Inferior parietal cortex (tissue), 1 donor: ENCODE data around the gene TJP2.
"Not testable (repeated sequence)": the region's sequence is repeated elsewhere in the genome, so short reads cannot be mapped to it uniquely, and the experiment has no call there.

Experiments
- DNase-seq: peaks from one replicate; pipeline ENCODE4 v3.0.0-alpha.2; 2016; ENCODE audit errors: extremely low spot score

The TJP2 gene

DNA sequence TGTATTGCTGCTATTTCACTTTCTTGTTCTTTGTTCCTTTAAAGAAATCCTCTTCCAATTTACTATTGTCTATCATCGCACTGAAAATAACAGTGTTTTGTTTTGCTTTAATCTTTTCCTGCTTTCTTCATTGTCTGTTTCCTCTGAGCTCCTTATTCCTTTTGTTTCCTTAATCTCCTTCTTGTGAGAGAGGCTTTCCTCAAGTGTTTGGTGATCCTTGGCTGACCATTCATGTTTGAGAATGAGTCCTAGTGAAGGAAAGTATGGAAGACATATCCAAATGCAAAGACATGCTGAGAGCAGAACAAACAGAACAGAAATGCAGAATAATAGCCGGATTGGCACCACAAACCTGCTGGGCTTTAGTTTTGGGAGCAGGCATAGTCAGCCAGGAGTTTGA, 108.9 kb downstream of the TJP2 start:
- no peak for DNase-seq

DNA sequence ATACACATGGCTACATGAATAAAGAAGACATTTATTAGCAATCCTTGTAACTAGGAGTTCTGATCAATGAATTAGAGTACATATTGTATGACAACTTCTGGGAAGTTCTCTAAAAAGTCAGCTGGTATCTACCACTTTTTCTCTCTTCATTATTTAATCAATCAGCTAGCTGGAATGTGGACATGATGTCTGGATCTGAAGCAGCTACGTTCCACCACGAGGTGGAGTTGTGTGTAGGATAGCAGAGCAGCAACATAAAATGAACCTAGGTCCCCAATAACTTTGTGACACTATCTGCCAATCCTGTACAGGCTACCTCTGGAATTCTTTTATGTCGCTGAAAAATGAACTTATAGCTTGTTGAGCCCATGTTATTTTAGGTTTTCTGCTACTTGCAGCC, 118.0 kb downstream of the TJP2 start:
- no peak for DNase-seq

DNA sequence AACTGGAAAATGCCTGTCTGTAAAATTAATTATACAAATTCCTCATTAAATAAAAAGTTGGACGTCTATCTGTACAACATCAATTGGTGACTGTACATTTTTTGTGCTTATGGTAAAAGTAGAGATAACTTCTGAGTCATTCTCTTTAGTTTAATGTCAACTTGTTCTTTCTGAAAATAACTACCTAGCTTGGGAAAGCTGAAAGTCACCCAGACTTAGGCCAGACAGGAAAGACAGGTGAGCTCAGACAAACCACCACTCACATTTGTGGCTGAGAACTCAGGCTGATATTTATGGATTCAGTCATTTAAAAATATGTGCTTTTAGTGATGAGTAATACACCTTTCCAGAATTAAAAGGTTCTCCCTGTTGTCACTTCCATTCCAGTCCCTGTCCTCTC, 119.1 kb downstream of the TJP2 start:
- no peak for DNase-seq

DNA sequence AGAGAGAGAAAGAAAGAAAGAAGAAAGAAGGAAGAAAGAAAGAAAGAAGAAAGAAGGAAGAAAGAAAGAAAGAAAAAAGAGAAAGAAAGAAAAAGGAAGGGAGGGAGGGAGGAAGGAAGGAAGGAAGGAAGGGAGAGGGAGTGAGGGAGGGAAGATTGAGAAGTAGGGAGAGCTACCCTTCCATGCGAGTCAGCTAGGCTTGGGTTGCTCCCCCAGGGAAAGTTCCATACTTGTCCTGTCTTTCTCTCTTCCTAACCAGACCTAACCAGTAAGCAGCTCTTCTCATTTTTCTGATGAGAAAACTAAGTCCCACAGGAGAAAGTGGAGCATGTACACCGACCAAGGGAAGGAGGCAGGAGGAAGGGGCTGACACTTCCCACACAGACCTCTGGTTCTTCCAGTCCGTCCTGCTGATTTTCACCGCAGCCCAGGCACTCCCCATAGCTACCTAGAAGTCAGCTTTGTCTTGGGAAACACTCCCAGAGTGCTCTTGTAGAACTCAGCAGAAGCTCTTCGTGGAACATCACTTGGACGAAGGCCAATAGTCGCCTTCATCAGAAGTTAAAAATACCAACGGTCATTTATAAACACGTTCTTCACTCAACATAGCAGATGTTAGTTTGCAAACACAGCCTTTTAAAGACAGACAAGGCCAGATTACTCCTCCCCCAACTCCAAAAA, 121.9 kb downstream of the TJP2 start:
- DNase-seq: no peak

DNA sequence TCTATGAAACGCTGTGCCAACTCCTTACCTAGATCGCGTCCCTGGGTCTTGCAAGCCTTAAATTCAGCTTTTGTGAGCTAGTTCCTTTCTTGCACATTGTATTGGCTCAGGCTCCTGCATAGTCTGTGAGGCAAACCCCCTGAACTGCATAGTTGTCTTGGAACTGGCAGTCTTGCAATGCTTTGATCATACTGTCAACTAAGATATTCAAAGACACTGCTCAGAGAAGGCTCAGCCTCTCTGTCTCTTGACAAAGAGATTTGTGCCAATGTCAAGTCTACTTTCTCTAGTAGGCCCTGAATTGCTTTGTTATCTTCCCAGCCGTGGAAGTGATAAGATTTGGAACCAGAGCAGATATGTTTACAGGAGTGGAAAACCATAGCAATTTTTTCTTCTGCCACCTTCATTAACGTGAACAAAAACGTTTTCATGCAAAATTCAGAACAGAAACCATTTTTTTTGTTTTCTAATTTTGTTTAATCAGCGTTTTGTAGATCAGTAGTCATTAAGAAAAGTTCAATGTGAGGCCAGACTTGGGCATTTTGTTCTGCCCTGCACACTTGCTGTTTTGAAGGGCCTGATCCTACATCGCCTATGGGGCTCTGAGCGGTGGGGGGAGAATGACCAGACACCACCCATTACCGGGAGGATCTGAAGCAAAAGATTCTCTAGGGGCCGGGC, 123.4 kb downstream of the TJP2 start:
- DNase-seq: no peak

DNA sequence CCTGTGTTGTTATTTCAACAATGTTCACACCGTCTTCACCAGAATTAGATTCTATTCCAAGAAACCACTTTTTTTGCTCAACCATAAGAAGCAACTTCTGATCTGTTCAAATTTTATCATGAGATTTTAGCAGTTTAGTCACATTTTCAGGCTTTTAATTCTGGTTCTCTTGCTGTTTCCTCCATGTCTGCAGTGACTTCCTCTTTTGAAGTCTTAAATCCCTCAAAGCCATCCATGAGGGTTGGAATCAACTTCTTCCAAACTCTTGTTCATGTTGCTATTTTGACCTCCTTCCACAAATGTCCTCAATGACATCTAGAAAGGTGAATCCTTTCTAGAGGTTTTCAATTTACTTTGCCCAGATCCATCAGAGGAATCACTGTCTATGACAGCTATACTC, 125.2 kb downstream of the TJP2 start:
- no peak for DNase-seq

DNA sequence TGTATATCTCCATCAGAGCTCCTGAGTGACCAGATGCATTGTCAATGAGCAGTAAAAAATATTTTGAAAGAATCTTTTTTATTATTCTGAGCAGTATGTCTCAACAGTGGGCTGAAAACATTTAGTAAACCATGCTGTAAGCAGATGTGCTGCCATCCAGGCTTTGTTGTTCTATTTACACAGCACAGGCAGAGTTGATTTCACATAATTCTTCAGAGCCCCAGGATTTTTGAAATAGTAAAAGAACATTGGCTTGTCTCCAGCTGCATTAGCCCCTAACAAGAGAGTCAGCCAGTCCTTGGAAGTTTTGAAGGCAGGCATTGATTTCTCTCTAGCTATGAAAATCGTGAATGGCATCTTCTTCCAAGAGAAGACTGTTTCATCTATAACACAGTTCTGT, 125.7 kb downstream of the TJP2 start:
- DNase-seq: no peak

DNA sequence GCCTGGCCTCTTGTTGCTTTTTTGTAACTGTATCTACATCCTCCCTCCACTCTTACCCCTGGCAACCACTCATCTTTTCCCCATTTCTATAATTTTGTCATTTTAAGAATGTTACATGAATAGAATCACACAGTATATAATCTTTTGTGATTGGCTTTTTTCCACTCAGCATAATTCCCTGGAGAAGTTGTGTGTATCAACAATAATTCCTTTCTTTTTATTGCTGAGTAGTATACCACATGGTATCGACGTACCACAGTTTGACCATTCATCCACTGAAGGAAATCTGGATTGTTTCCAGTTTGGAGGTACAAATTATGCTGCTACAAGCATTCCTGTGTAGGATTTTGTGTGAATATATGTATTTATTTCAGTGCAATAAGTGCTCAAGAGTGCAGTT, 129.3 kb downstream of the TJP2 start:
- no peak for DNase-seq

DNA sequence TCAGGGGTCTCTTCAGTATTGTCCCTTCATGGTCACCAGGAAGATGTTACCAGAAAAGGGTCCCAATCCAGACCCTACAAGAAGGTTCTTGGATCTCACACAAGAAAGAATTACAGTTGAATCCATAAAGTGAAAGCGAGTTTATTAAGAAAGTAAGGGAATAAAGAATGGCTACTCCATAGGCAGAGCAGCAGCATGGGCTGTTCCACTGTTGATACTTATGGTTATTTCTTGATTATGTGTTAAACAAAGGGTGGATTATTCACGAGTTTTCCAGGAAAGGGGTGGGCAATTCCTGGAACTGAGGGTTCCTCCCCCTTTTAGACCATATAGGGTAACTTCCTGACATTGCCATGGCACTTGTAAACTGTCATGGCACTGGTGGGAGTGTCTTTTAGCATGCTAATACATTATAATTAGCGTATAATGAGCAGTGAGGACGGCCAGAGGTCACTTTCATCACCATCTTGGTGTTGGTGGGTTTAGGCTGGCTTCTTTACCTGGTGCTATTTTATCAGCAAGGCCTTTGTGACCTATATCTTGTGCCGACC, 132.9 kb downstream of the TJP2 start:
- not testable (repeated sequence) for DNase-seq

DNA sequence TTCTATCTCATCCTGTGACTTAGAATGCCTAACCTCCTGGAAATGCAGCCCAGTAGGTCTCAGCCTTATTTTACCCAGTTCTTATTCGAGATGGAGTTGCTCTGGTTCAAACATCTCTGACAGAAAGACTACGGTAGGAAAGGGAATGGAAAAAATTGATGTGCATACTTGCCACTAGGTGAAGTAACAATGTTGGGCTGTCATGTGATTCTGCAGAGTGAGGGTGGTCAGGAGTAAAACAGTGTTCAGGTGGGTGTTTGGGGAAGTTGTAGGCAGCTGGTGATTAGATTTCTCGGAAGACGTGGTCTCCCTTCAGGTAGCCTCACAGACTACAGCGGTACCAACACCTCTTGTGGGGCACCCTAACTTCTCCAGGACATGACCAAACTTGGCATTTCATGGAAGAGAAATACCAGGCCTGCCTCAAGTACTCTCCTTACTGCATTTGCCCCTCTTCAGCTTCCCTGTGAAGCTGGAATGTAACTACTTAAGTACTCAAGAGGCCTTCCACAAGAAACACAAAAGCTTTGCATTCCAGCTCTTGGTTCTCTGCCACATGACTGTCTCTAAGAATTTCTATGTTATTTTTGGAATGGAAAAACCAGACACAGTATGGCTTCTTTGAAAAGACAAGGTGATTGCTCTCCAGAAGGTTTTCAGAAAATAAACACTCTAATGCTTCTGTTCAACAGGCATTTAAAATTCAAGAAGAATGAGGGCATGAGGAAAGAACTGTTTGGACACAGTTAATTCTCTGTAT, 133.5 kb downstream of the TJP2 start:
- no peak for DNase-seq

DNA sequence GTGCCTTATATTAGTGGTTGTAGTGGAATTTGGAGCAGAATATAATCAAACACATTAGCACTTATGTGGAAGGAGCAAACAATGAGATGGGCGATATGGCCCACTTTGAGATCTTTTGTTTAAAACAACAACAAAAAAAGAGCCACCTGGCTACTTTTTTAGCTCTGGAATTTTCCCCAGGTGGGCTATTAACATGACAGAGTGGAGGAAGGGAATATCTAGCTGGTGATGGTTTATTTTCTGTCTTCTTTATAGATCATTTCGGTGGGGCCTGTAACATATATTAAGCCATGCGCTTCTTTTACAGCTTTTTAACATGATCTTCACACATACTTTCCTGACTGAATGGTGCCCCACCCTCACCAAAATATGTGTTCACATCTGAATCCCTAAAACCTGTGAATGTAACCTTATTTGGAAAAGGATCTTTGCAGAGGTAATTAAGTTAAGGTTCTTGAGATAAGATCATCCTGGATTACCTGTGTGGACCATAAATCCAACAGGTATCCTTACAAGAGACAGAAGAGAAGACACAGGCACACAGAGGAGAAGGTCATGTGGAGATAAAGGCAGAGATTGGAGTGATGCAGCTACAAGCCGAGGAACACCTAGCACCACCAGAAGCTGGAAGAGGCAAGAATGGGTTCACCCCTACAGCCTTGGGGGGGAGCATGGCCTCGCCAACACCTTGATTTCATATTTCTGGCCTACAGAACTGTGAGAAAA, 134.3 kb downstream of the TJP2 start:
- DNase-seq: no peak

DNA sequence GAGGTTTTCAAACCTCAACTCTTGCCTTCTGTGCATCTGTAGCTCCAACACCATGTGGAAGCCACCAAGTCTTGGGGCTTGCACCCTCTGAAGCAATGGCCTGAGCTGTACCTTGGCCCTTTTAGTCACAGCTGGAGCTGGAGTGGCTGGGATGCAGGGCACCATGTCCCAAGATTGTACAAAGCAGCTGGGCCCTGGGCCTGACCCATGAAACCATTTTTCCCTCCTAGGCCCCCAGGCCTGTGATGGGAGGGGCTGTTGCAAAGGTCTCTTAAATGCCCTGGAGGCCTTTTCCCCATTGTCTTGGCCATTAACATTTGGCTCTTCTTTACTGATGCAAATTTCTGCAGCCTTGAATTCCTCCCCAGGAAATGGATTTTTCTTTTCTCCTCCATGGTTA, 139.1 kb downstream of the TJP2 start:
- DNase-seq: no peak

DNA sequence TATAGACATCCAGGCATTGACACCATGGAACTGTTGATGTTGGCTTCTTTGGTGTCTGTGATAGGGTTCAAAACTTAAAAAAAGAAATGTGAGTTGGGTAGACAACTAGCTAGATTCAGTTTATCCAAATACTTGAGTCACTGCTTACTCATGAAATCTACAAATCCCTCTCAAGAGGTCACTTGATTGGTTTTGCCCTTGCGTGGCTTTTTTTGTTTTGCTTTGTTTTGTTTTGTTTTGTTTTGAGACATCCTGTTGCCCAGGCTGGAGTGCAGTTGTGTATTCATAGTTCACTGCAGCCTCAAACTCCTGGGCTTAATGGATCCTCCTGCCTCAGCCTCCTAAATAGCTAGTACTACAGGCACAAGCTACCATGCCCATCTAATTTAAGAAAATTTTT, 140.5 kb downstream of the TJP2 start:
- DNase-seq: no peak

DNA sequence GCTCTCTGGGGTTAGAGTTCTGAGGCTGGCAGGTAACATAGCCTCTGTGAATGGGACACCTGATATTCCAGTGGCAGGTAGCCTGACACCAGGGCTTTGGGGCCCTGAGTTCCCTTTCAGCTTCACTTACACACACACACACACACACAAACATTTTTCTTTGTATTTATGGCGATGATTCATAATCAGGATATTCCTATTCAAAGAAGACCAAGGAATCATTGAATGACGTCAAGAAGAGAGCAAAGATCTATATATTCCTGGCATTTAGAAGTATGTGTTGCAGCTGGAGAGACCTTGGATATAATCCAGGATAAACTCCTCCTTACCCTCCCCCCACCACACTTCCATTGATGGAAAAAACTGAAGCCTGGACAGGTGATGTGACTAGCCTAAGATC, 143.0 kb downstream of the TJP2 start:
- no peak for DNase-seq

DNA sequence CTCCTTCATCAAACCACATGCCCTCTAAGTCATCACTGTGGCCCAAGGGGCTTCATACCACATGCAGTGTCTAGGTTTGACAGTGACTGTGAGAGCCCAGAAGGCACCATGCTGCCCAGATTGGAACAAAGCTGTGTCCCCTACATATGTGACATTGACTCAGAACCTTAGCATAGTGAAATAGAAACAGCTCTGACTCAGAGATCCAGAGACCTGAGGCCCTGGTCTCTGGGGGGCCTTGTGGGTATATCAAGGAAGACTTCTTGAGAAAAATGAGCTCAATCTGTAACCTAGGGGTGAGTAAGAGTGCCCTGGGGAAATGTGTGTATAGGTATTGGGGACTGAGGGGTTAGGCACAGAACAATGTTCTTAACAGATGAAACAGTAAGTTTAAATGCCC, 143.8 kb downstream of the TJP2 start:
- DNase-seq: no peak

DNA sequence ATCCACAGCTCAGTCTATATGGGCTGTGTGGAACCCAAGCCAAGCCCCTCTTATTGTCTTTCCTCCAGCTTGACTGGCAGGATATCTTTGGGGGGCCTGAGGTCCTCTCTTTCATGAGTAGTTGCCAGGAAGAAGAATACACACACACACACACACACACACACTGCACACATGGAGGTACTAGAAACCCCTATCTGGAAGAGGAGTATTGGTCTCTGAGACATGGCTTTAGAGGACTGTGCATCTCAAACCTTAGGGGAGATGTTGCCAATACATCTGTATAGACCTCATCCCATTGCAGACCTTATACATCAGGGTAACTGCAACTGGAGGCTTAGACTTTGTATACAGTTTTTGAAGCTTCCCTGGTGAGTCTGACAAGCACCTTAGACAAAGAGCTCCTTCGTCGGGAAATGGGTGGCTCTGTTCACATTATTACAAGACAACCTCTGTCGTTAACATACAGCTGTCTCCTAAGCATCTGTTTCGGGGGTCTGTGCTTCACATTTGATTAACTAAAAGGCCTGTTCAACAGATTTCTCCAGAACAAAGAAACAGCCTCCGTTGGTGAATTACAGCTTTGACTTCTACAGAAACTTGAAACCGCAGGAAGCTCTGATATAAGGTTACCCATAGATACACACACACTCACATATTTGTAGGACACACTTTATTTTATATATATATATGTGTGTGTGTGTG, 145.4 kb downstream of the TJP2 start:
- no peak for DNase-seq

DNA sequence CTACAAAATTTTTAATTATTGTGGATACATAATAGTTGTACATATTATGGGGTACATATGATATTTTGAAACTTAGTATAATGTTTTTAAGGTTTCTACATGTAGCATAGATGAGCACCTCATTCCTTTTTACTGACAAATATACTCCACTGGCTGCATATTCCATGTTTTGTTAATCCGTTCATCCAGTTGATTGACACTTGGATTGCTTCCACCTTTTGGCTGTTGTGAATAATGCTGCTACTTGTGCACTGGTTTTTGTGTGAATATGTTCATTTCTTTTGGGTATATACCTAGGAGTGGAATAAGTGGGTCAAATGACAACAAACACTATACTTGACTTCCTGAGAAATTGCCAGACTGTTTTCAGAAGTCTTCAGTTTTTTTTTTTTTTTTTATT, 148.2 kb downstream of the TJP2 start:
- no peak for DNase-seq

DNA sequence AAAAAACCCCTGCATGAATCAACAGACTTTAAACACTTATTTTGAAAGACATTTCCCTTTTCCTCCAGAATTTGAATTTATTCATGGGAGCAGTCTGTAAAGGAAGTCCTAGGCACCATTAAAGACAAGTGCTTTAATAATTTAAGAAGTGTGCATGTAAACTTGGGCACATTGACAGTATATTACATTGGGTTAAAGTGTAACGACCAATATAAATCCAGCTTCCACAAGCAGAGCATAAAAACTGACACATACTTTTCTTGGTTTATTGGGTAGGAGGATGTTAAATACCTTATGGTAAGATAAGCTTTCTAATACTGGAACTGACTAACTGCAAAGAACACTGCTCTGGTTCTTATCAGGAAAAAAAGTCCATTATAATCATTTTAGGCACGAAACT, 149.8 kb downstream of the TJP2 start:
- peak; percentile 4 for DNase-seq
